GM23338 (cell line): ENCODE results near the gene VTA1. TPM values are rescaled to one million over a fixed set of nuclear protein-coding genes. Genes with fewer than 3 reads are reported as not detected.
"Not testable (repeated sequence)": the region's sequence is repeated elsewhere in the genome, so short reads cannot be mapped to it uniquely, and the experiment has no call there.

Source experiments
- ATAC-seq: fragments of 200-7000 bp; cut with Tn5 transposase; 3 replicates; pipeline ENCODE4 v1.9.1; 2020
- DNase-seq: peaks from one replicate; pipeline ENCODE4 v3.0.0-alpha.2; 2015; ENCODE audit warnings: low spot score
- H2AFZ ChIP-seq: fragments of 200-600 bp; sonication (generic); 2 replicates; pipeline ENCODE4 v1.8.0; 2016; ENCODE audit warnings: antibody characterized with exemption, mild to moderate bottlenecking, moderate library complexity
- H3F3A ChIP-seq: fragments of 200-600 bp; sonication (generic); replicated peaks from 2 replicates; pipeline ENCODE4 v1.8.0; 2017; ENCODE audit warnings: antibody characterized with exemption, mixed run types, low read depth
- H3K27ac ChIP-seq: fragments of 200-600 bp; sonication (generic); 2 replicates; pipeline ENCODE4 v1.6.1; 2016; ENCODE audit warnings: low read depth
- H3K27me3 ChIP-seq: fragments of 200-600 bp; sonication (generic); 2 replicates; pipeline ENCODE4 v1.8.0; 2016; ENCODE audit warnings: mild to moderate bottlenecking, mixed run types, moderate library complexity; ENCODE audit not compliant: insufficient read depth
- H3K36me3 ChIP-seq: fragments of 200-600 bp; sonication (generic); 2 replicates; pipeline ENCODE4 v1.8.0; 2016; ENCODE audit warnings: mild to moderate bottlenecking; ENCODE audit not compliant: insufficient read depth
- H3K4me1 ChIP-seq: fragments of 200-600 bp; sonication (generic); 2 replicates; pipeline ENCODE4 v1.8.0; 2016; ENCODE audit warnings: mild to moderate bottlenecking, moderate library complexity; ENCODE audit not compliant: insufficient read depth
- H3K4me2 ChIP-seq: fragments of 200-600 bp; sonication (generic); 2 replicates; pipeline ENCODE4 v1.7.1; 2017; ENCODE audit warnings: mixed run types
- H3K4me3 ChIP-seq: fragments of 200-600 bp; sonication (generic); 2 replicates; pipeline ENCODE4 v1.6.1; 2016; ENCODE audit warnings: mixed run types
- H3K79me2 ChIP-seq: fragments of 200-600 bp; sonication (generic); replicated peaks from 2 replicates; pipeline ENCODE4 v1.8.0; 2017; ENCODE audit warnings: mild to moderate bottlenecking; ENCODE audit not compliant: insufficient read depth
- H3K9me2 ChIP-seq: fragments of 200-600 bp; sonication (generic); 2 replicates; pipeline ENCODE4 v1.8.0; 2017; ENCODE audit not compliant: insufficient read depth
- H4K20me1 ChIP-seq: fragments of 200-600 bp; sonication (generic); replicated peaks from 2 replicates; pipeline ENCODE4 v1.8.0; 2017; ENCODE audit warnings: mild to moderate bottlenecking; ENCODE audit not compliant: insufficient read depth
- H3K27ac Mint-ChIP-seq: 2 replicates; pipeline ENCODE4 v1.8.0; 2020; ENCODE audit warnings: inconsistent platforms, mild to moderate bottlenecking, moderate library complexity, mixed read lengths
- H3K27me3 Mint-ChIP-seq: 3 replicates; pipeline ENCODE4 v1.8.0; 2022; ENCODE audit warnings: low read depth, mild to moderate bottlenecking, moderate library complexity, mixed read lengths, inconsistent platforms; ENCODE audit not compliant: insufficient read depth, poor library complexity
- H3K36me3 Mint-ChIP-seq: 3 replicates; pipeline ENCODE4 v1.8.0; 2021; ENCODE audit warnings: low read depth, mild to moderate bottlenecking, inconsistent platforms, moderate library complexity, mixed read lengths
- H3K4me1 Mint-ChIP-seq: 3 replicates; pipeline ENCODE4 v1.8.0; 2020; ENCODE audit warnings: mild to moderate bottlenecking, inconsistent platforms, mixed read lengths
- H3K4me3 Mint-ChIP-seq: 3 replicates; pipeline ENCODE4 v1.8.0; 2021; ENCODE audit warnings: moderate library complexity, mild to moderate bottlenecking, inconsistent platforms, mixed read lengths
- H3K9me3 Mint-ChIP-seq: 3 replicates; pipeline ENCODE4 v1.8.0; 2020; ENCODE audit warnings: moderate library complexity, mild to moderate bottlenecking, inconsistent platforms, mixed read lengths
- CREB1 ChIP-seq: fragments of 250-450 bp; sonication (Bioruptor Pico); IDR thresholded peaks from 2 replicates; pipeline ENCODE4 v1.5.0; 2020; ENCODE audit warnings: low read depth, mild to moderate bottlenecking, moderate library complexity
- EZH2phosphoT487 ChIP-seq: fragments of 200-600 bp; sonication (generic); IDR thresholded peaks from one replicate; pipeline ENCODE4 v1.8.1; 2018; ENCODE audit warnings: antibody characterized with exemption; ENCODE audit not compliant: unreplicated experiment
- STAT1 ChIP-seq: IDR thresholded peaks from one replicate; pipeline ENCODE4 v1.6.1; 2016; ENCODE audit warnings: antibody characterized with exemption; ENCODE audit not compliant: unreplicated experiment
- ZNF114 ChIP-seq: fragments of 250-450 bp; sonication (Bioruptor Pico); IDR thresholded peaks from 2 replicates; pipeline ENCODE4 v1.5.0; 2020; ENCODE audit warnings: mild to moderate bottlenecking, moderate library complexity
- ZNF331 ChIP-seq: fragments of 250-450 bp; sonication (Bioruptor Pico); IDR thresholded peaks from 2 replicates; pipeline ENCODE4 v1.5.0; 2020; ENCODE audit warnings: low read depth, mild to moderate bottlenecking, moderate library complexity
- polyA plus RNA-seq: library from polyadenylated mRNA; unstranded; fragments of >200 nt; fragmentation: Nextera tagmentation; extraction: Ambion mirVana; gene quantifications from 2 replicates; pipeline ENCODE4 v1.2.1, GENCODE V29; 2016
- total RNA-seq: library from RNA; depleted of rRNA; stranded (reverse); fragments of >200 nt; shearing (Covaris generic); gene quantifications from 2 replicates; pipeline ENCODE4 v1.2.3, GENCODE V29; 2014
- TF ChIP-seq, protein P1 (sequence below), 2 experiments: fragments of 200-600 bp in 1 of 2; sonication (generic) in 1 of 2; conservative IDR thresholded peaks; 2 replicates each; pipeline versions ENCODE4 v1.5.1 to v1.6.1; 2016 to 2017; ENCODE audit warnings: antibody characterized with exemption in 2 of 2, low read depth in 2 of 2, mild to moderate bottlenecking in 2 of 2, moderate library complexity in 1 of 2
- TF ChIP-seq, protein P2 (sequence below): IDR thresholded peaks from one replicate; pipeline ENCODE4 v1.6.1; 2018; ENCODE audit warnings: antibody characterized with exemption; ENCODE audit not compliant: unreplicated experiment

VTA1 gene
- total and polyA plus RNA-seq, 2 experiments from 2014 or later, result 102 to 104 TPM

DNA sequence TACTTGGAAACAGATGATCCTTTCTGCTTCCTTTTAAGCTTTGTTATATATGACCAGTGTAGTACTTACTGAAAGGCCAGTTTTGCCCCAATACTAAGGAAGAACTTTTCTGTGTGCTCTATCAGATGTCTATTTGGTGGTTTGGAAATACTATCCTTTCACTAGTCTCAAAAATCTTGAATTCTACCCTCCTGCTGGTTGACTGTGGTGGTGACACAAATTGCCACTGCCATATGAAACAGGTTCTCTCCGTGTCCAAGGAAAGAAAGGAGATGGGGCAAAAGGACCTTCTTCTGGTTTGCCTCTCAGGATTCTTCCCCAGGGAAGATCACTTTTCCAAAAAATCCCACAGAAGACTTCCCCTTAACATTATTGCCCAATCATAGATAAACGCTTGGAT lies 8.2 kb upstream of the VTA1 start:
- peak; percentile 30 for DNase-seq
- H3K9me2 ChIP-seq, result no peaks in the 10 kb centered on the region
- H3F3A ChIP-seq, result no peaks in the 10 kb centered on the region
- no peak for TF ChIP-seq ZNF114 (CRISPR knock-in tag)
- TF ChIP-seq, protein P1, sequence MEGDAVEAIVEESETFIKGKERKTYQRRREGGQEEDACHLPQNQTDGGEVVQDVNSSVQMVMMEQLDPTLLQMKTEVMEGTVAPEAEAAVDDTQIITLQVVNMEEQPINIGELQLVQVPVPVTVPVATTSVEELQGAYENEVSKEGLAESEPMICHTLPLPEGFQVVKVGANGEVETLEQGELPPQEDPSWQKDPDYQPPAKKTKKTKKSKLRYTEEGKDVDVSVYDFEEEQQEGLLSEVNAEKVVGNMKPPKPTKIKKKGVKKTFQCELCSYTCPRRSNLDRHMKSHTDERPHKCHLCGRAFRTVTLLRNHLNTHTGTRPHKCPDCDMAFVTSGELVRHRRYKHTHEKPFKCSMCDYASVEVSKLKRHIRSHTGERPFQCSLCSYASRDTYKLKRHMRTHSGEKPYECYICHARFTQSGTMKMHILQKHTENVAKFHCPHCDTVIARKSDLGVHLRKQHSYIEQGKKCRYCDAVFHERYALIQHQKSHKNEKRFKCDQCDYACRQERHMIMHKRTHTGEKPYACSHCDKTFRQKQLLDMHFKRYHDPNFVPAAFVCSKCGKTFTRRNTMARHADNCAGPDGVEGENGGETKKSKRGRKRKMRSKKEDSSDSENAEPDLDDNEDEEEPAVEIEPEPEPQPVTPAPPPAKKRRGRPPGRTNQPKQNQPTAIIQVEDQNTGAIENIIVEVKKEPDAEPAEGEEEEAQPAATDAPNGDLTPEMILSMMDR (conservative IDR thresholded peaks at IDR 0.05; ENCODE audit: low read depth in 2 of 2), result peak in 1 of 2 experiments; percentile 33; a peak in 2 of 4 replicates
- Mint-ChIP-seq H3K4me1 (0 out of 3 replicates have a peak, but pooled peaks cover under 1% of the 10 kb centered on the region), H3K36me3 (no peaks in the 10 kb centered on the region), H3K27ac (no peak overlapping the region), H3K9me3 (0 out of 3 replicates have a peak, but pooled peaks cover 3% of the 10 kb centered on the region), H3K4me3 (no peak overlapping the region), H3K27me3 (no peaks in the 10 kb centered on the region)
- H3K27ac ChIP-seq, result no peak overlapping the region
- no peak for ATAC-seq
- no peak overlapping the region for H2AFZ ChIP-seq
- H3K4me2 ChIP-seq, result no peak overlapping the region
- no peaks in the 10 kb centered on the region for H3K4me1 ChIP-seq
- H3K79me2 ChIP-seq, result no peaks in the 10 kb centered on the region
- no peak overlapping the region for H3K4me3 ChIP-seq
- H3K27me3 ChIP-seq, result no peaks in the 10 kb centered on the region
- no peaks in the 10 kb centered on the region for H4K20me1 ChIP-seq
- H3K36me3 ChIP-seq, result no peaks in the 10 kb centered on the region

DNA sequence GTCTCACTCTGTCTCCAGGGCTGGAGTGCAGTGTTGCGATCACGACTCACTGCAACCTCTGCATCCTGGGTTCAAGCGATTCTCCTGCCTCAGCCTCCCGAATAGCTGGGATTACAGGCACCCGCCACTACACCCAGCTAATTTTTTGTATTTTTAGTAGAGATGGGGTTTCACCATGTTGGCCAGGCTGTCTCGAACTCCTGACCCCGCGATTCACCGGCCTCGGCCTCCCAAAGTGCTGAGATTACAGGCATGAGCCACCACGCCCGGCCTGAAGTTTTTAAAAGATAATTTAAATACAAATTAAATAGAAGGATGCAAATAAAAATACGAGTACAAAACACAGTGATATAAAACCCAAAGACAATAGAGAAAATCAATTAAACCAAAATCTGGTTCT lies 5.5 kb upstream of the VTA1 start:
- not testable (repeated sequence) for H3K4me1 Mint-ChIP-seq, H3K27ac ChIP-seq, H3F3A ChIP-seq, H3K4me3 Mint-ChIP-seq, H3K4me3 ChIP-seq, H3K9me3 Mint-ChIP-seq, H3K36me3 ChIP-seq, H3K4me2 ChIP-seq, H4K20me1 ChIP-seq, H3K36me3 Mint-ChIP-seq, H3K9me2 ChIP-seq, H3K4me1 ChIP-seq, ATAC-seq, H3K27me3 ChIP-seq, H3K79me2 ChIP-seq, H3K27ac Mint-ChIP-seq, H3K27me3 Mint-ChIP-seq, H2AFZ ChIP-seq, DNase-seq

DNA sequence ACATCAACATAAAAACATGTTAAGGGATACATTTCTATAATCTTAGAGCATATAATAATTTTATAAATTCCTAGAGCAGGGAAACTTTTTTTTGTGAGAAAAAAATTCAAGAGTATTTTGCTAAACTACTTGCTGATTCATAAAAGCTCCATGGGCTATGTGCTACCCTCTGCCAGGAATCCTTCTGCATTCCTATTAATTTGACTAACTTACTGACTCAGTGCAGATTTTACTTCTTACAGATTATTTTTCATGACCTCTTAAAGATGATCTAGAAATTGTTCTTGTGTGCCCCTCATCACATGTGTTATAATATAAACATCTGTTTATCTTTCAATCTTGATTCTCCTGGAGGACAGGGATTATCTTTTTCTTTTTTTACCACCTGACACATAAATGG lies 5.7 kb downstream of the VTA1 start:
- H3K27ac Mint-ChIP-seq, result no peak overlapping the region; the same call in 1 of the 2 replicates
- no peak overlapping the region for H3K4me2 ChIP-seq
- H3K9me2 ChIP-seq, result no peaks in the 10 kb centered on the region
- DNase-seq, result no peak
- no peak for ATAC-seq
- H2AFZ ChIP-seq, result no peak overlapping the region
- H3K4me3 ChIP-seq, result no peak overlapping the region
- no peak overlapping the region for H3K27ac ChIP-seq
- no peaks in the 10 kb centered on the region for H3K9me3 Mint-ChIP-seq
- no peaks in the 10 kb centered on the region for H3K27me3 Mint-ChIP-seq
- no peaks in the 10 kb centered on the region for H4K20me1 ChIP-seq
- peaks cover 91% of the 10 kb centered on the region for H3K79me2 ChIP-seq
- no peaks in the 10 kb centered on the region; the same call in 1 of the 2 replicates for H3K36me3 ChIP-seq
- H3F3A ChIP-seq, result no peaks in the 10 kb centered on the region
- peaks cover 3% of the 10 kb centered on the region; the same call in 2 of the 3 replicates for H3K36me3 Mint-ChIP-seq
- peaks cover 59% of the 10 kb centered on the region for H3K4me1 Mint-ChIP-seq
- no peak overlapping the region for H3K4me3 Mint-ChIP-seq
- peaks cover 34% of the 10 kb centered on the region for H3K4me1 ChIP-seq
- no peaks in the 10 kb centered on the region for H3K27me3 ChIP-seq
- TF ChIP-seq STAT1, result no peak
- no peak for TF ChIP-seq CREB1 (CRISPR knock-in tag)
- TF ChIP-seq, protein P2, sequence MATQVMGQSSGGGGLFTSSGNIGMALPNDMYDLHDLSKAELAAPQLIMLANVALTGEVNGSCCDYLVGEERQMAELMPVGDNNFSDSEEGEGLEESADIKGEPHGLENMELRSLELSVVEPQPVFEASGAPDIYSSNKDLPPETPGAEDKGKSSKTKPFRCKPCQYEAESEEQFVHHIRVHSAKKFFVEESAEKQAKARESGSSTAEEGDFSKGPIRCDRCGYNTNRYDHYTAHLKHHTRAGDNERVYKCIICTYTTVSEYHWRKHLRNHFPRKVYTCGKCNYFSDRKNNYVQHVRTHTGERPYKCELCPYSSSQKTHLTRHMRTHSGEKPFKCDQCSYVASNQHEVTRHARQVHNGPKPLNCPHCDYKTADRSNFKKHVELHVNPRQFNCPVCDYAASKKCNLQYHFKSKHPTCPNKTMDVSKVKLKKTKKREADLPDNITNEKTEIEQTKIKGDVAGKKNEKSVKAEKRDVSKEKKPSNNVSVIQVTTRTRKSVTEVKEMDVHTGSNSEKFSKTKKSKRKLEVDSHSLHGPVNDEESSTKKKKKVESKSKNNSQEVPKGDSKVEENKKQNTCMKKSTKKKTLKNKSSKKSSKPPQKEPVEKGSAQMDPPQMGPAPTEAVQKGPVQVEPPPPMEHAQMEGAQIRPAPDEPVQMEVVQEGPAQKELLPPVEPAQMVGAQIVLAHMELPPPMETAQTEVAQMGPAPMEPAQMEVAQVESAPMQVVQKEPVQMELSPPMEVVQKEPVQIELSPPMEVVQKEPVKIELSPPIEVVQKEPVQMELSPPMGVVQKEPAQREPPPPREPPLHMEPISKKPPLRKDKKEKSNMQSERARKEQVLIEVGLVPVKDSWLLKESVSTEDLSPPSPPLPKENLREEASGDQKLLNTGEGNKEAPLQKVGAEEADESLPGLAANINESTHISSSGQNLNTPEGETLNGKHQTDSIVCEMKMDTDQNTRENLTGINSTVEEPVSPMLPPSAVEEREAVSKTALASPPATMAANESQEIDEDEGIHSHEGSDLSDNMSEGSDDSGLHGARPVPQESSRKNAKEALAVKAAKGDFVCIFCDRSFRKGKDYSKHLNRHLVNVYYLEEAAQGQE, result no peak
- no peak for TF ChIP-seq EZH2phosphoT487
- TF ChIP-seq ZNF114 (CRISPR knock-in tag), result no peak
- no peak for TF ChIP-seq ZNF331 (CRISPR knock-in tag)
